Keratinocyte (primary cell): ENCODE data around the gene RPIA. TPM values are rescaled to one million over a fixed set of nuclear protein-coding genes. Genes with fewer than 3 reads are reported as not detected.
"Not testable (repeated sequence)": the region's sequence is repeated elsewhere in the genome, so short reads cannot be mapped to it uniquely, and the experiment has no call there.

ENCODE experiments used
- DNase-seq: peaks from one replicate; pipeline ENCODE4 v3.0.0-alpha.2; 2011; ENCODE audit warnings: low read depth, missing footprints, low spot score
- FAIRE-seq: peaks from 2 replicates; lab custom pipeline; 2011; peaks lifted over from hg19 to GRCh38; lab: Jason Lieb, UNC
- H2AFZ ChIP-seq: 2 replicates; pipeline ENCODE4 v1.6.0; 2012; ENCODE audit warnings: low read length, control low read depth, inconsistent platforms; ENCODE audit not compliant: control insufficient read depth
- H3K27ac ChIP-seq: 2 replicates; pipeline ENCODE4 v1.5.1; 2011; ENCODE audit warnings: low read length; ENCODE audit not compliant: control insufficient read depth, insufficient read depth
- H3K27me3 ChIP-seq: 3 replicates; pipeline ENCODE4 v1.6.0; 2011; ENCODE audit warnings: low read length; ENCODE audit not compliant: control insufficient read depth, insufficient read depth; ENCODE audit errors: extremely low read depth
- H3K36me3 ChIP-seq, 2 experiments: 2 replicates in 1 of 2; 3 replicates in 1 of 2; pipeline ENCODE4 v1.5.1; 2011; ENCODE audit warnings: low read length in 2 of 2, mild to moderate bottlenecking in 1 of 2; ENCODE audit not compliant: control insufficient read depth in 2 of 2, insufficient read depth in 2 of 2; ENCODE audit errors: extremely low read depth in 1 of 2
- H3K4me1 ChIP-seq: 3 replicates; pipeline ENCODE4 v1.5.1; 2011; ENCODE audit warnings: low read length; ENCODE audit not compliant: control insufficient read depth, insufficient read depth; ENCODE audit errors: extremely low read depth
- H3K4me2 ChIP-seq: 3 replicates; pipeline ENCODE4 v1.6.0; 2011; ENCODE audit warnings: low read depth, low read length; ENCODE audit not compliant: control insufficient read depth, insufficient read depth; ENCODE audit errors: extremely low read depth
- H3K4me3 ChIP-seq, 3 experiments: fragments of 200-600 bp in 1 of 3; sonication (generic) in 1 of 3; 2 replicates in 2 of 3; 3 replicates in 1 of 3; pipeline ENCODE4 v1.5.1; 2011 to 2016; ENCODE audit warnings: low read length in 3 of 3, mild to moderate bottlenecking in 3 of 3, control low read depth in 2 of 3, inconsistent platforms in 1 of 3, low read depth in 1 of 3, mixed read lengths in 1 of 3, mixed run types in 1 of 3, moderate library complexity in 1 of 3; ENCODE audit not compliant: control insufficient read depth in 2 of 3, insufficient read depth in 2 of 3; ENCODE audit errors: extremely low read depth in 1 of 3
- H3K79me2 ChIP-seq: 2 replicates; pipeline ENCODE4 v1.6.0; 2012; ENCODE audit warnings: low read length; ENCODE audit not compliant: control insufficient read depth, insufficient read depth
- H3K9ac ChIP-seq: 3 replicates; pipeline ENCODE4 v1.6.0; 2011; ENCODE audit warnings: low read length; ENCODE audit not compliant: control insufficient read depth, insufficient read depth; ENCODE audit errors: extremely low read depth
- H3K9me1 ChIP-seq: 3 replicates; pipeline ENCODE4 v1.6.0; 2011; ENCODE audit warnings: low read length; ENCODE audit not compliant: control insufficient read depth, insufficient read depth; ENCODE audit errors: extremely low read depth
- H3K9me3 ChIP-seq: 2 replicates; pipeline ENCODE4 v1.5.1; 2012; ENCODE audit warnings: low read depth, low read length; ENCODE audit not compliant: control insufficient read depth
- H4K20me1 ChIP-seq: 3 replicates; pipeline ENCODE4 v1.6.0; 2011; ENCODE audit warnings: low read length; ENCODE audit not compliant: control insufficient read depth, insufficient read depth; ENCODE audit errors: extremely low read depth
- CTCF ChIP-seq, 3 experiments: IDR thresholded peaks in 1 of 3; conservative IDR thresholded peaks in 1 of 3; optimal IDR thresholded peaks in 1 of 3; 2 replicates in 2 of 3; 3 replicates in 1 of 3; pipeline versions ENCODE3 to v1.5.1; 2011; ENCODE audit warnings: low read length in 3 of 3, mild to moderate bottlenecking in 3 of 3, moderate library complexity in 2 of 3, control low read depth in 1 of 3, inconsistent platforms in 1 of 3; ENCODE audit not compliant: insufficient read depth in 2 of 3; ENCODE audit errors: extremely low read depth in 1 of 3
- EZH2 ChIP-seq: IDR thresholded peaks from one replicate; pipeline ENCODE4 v1.6.1; 2012; ENCODE audit warnings: inconsistent platforms, mild to moderate bottlenecking, low read length, moderate library complexity
- dilution Hi-C: fragments of 300-500 bp; cut with MboI; formaldehyde crosslinking; loops from one replicate; pipeline ENCODE4 v1.7.0; 2020; ENCODE audit warnings: low sequenced_read_pairs; ENCODE audit not compliant: extremely low pct_ligation_motif_present
- polyA plus RNA-seq, 5 experiments: library from polyadenylated mRNA; depleted of rRNA in 3 of 5; stranded (reverse) in 3 of 5; stranded (forward) in 1 of 5; unstranded in 1 of 5; fragments of >200 nt; gene quantifications; 1 replicate in 1 of 5; 2 replicates in 3 of 5; 3 replicates in 1 of 5; pipeline versions ENCODE4 v1.2.1 to v1.2.3, GENCODE V29; 2011 to 2012; ENCODE audit warnings: missing spikeins in 2 of 5, low read depth in 1 of 5, low replicate concordance in 1 of 5

RPIA gene
- polyA plus RNA-seq, 1 donor (not counting 4 experiments of a cell fraction or from before 2014, with no cell fraction given), result 11.4 TPM

- dilution Hi-C loops, result no loop called here
- Histone ChIP-seq H3K27ac (no peak overlapping the region), H3K4me3 (no peak overlapping the region), H3K36me3 (no peaks in the 10 kb centered on the region), H3K9me3 (no peaks in the 10 kb centered on the region), H3K27me3 (peaks cover 9% of the 10 kb centered on the region), H3K4me2 (no peak overlapping the region), H3K9ac (no peak overlapping the region), H3K4me1 (peaks cover 7% of the 10 kb centered on the region), H3K79me2 (no peaks in the 10 kb centered on the region), H4K20me1 (no peaks in the 10 kb centered on the region), H3K9me1 (no peaks in the 10 kb centered on the region), H2AFZ (no peak overlapping the region)
- FAIRE-seq, result no peak
- no peak for DNase-seq
- TF ChIP-seq CTCF (optimal IDR thresholded peaks at IDR 0.05 in 1 of 3, IDR thresholded peaks at IDR 0.05 in 1 of 3, conservative IDR thresholded peaks at IDR 0.05 in 1 of 3; ENCODE audit: extremely low read depth in 1 of 3, insufficient read depth in 2 of 3, low read length in 3 of 3) (no peak), EZH2 (no peak)
These were observed 78.5 kb downstream of the RPIA start for GRCh38 chr2:88770016-88770415.

DNA sequence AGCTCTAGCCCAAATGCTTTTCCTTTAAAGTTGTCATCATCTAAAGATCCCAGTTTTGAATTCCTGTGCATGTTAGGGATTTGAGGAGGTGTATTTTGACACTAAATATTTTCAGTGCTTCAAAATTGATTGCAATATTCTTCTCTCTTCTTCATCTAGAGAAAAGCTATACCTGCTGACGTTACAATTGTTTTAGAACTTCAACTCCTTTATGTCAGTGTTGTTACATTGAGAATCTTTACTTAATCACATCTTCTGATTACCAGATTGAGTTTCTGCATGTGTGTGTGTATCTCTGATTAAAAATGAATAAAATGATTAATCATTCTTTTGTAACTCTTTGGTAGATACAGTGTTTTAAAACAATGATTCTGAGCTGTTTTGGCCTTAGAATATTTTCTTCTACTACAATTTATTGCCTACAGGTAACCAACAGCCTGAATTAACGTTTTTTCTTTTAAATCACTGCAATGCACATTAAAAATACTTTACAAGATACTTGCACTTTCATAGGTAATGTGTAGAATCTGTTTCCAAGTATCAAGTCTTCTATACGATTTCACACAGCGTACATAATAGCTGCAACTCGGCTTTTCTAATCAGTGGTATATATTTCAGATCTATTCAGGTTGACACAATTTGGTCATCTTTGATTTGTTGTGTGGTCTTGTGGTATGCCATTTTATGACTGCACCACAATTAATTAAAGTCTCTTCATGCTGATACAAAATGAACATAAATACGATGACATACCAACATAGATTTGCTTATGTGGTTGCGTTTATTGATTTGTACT lies 82.0 kb downstream of the RPIA start:
- H3K4me3 ChIP-seq, H3K4me2 ChIP-seq, H4K20me1 ChIP-seq, H3K4me1 ChIP-seq, DNase-seq, H3K79me2 ChIP-seq, H3K9me3 ChIP-seq, H3K27me3 ChIP-seq, H2AFZ ChIP-seq, dilution Hi-C loops, H3K9ac ChIP-seq, FAIRE-seq, H3K36me3 ChIP-seq, H3K9me1 ChIP-seq, H3K27ac ChIP-seq: not testable (repeated sequence)

DNA sequence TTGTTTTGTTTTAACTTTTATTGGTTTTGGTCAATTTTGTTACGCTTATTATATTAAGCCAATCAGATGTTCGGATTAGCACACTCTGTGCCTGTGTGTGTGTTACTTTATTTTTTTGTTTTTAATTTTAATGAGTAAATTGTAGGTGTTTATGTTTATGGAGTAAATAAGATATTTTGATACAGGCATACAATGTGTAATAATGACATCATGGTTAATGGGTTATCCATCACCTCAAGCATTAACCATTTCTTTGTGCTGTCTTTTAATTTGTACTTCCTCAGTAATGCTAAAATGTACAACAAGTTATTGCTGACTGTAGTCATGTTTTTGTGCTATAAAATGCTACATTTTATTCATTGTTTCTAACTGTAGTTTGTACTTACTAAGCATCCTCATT lies 97.7 kb downstream of the RPIA start:
- H3K27ac ChIP-seq, H3K9ac ChIP-seq, H3K4me1 ChIP-seq, DNase-seq, H3K79me2 ChIP-seq, H3K27me3 ChIP-seq, H3K4me2 ChIP-seq, H4K20me1 ChIP-seq, H3K36me3 ChIP-seq, dilution Hi-C loops, H3K9me1 ChIP-seq, FAIRE-seq, H3K4me3 ChIP-seq, H2AFZ ChIP-seq, H3K9me3 ChIP-seq: not testable (repeated sequence)

DNA sequence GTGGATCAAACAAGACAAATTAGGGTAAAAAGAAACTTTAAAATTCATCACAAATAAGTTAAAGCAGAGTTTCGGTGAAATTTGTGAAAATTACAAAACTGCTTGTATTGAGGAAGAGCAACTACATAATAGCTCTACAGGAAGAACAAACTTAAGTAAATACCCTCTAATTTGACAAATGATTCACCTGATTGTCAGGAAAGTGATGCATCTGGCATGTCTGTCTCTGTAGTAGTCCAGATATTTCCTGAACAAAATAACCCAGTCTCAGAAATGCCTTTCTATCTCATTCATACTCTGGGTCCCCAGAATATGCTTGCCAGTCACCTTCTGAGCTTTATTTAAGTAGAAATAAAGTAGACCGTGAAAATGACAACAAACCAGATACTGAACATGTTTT lies 104.5 kb downstream of the RPIA start:
- H3K79me2 ChIP-seq, H3K36me3 ChIP-seq, H3K9me1 ChIP-seq, H3K4me3 ChIP-seq, dilution Hi-C loops, FAIRE-seq, H3K27ac ChIP-seq, H3K9me3 ChIP-seq, H2AFZ ChIP-seq, H3K9ac ChIP-seq, H4K20me1 ChIP-seq, H3K4me2 ChIP-seq, H3K4me1 ChIP-seq, DNase-seq, H3K27me3 ChIP-seq: not testable (repeated sequence)
